Kidney epithelial cell (primary cell): ENCODE results near the gene IL7R. TPM values are rescaled to one million over a fixed set of nuclear protein-coding genes. Genes with fewer than 3 reads are reported as not detected.

Experiments used
- DNase-seq: peaks from one replicate; pipeline ENCODE4 v3.0.0-alpha.2; 2010; ENCODE audit warnings: low read depth
- H3K27me3 ChIP-seq: 2 replicates; pipeline ENCODE4 v1.6.0; 2011; ENCODE audit warnings: low read length; ENCODE audit not compliant: control insufficient read depth, insufficient read depth
- H3K36me3 ChIP-seq: 2 replicates; pipeline ENCODE4 v1.5.1; 2011; ENCODE audit warnings: low read length; ENCODE audit not compliant: control insufficient read depth, insufficient read depth
- H3K4me3 ChIP-seq: 2 replicates; pipeline ENCODE4 v1.5.1; 2011; ENCODE audit warnings: low read depth, mild to moderate bottlenecking, control low read depth, low read length
- CTCF ChIP-seq: IDR thresholded peaks from 2 replicates; pipeline ENCODE4 v1.5.1; 2011; ENCODE audit warnings: mild to moderate bottlenecking, moderate library complexity, low read length, control low read depth, inconsistent platforms; ENCODE audit not compliant: insufficient read depth, poor library complexity, severe bottlenecking
- total RNA-seq: library from RNA; depleted of rRNA; stranded (reverse); fragments of >200 nt; gene quantifications from 2 replicates; pipeline ENCODE4 v1.2.3, GENCODE V29; 2015

The IL7R gene
- total RNA-seq, 1 donor from 2014 or later, result 1.6 TPM

DNA sequence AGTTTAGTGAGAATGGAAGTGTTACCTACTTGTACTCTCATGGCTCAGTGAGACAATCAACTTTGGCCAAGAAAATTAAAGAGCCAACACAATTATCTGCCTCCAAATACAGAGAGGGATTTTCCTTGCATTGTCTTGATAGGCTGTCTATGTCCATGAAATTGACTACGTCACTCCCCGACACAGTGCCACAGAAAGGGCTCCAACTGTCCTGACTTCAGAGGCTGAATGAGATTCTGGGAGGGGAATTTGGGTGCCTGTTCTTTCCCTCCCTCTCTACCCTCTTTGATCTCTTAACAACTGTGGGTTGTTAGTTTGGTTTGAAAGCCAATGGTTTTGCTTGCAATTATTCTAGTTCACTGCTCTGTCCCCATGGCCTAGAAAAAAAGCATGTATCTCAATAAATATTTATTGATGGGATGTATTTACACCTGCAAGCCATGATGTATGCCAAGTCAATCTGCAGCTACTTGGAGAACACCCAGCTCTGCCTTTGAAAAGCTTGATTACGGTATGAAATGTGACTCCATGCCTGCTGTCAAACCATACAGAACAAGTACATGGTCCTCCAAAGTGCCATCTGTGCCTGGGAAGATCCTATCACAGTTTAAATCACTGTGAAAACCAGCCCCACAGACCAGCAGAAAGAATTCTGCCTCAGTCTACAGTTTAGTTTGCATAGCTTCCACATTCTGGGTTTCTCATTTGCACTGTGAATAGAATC is 44.4 kb downstream of the IL7R start:
- DNase-seq, result no peak
- Histone ChIP-seq H3K27me3 (no peaks in the 10 kb centered on the region), H3K4me3 (no peak overlapping the region), H3K36me3 (no peaks in the 10 kb centered on the region)
- TF ChIP-seq CTCF, result no peak

- Histone ChIP-seq H3K27me3 (no peaks in the 10 kb centered on the region), H3K36me3 (no peaks in the 10 kb centered on the region), H3K4me3 (no peak overlapping the region)
- no peak for TF ChIP-seq CTCF
- DNase-seq, result no peak
Measured at GRCh38 chr5:35902046-35902672, 45.5 kb downstream of the IL7R start.

GRCh38 chr5:35903631-35904203 is 47.0 kb downstream of the IL7R start:
- no peak overlapping the region for H3K4me3 ChIP-seq
- DNase-seq, result no peak
- no peak for TF ChIP-seq CTCF
- H3K36me3 ChIP-seq, result no peaks in the 10 kb centered on the region
- no peaks in the 10 kb centered on the region for H3K27me3 ChIP-seq

DNA sequence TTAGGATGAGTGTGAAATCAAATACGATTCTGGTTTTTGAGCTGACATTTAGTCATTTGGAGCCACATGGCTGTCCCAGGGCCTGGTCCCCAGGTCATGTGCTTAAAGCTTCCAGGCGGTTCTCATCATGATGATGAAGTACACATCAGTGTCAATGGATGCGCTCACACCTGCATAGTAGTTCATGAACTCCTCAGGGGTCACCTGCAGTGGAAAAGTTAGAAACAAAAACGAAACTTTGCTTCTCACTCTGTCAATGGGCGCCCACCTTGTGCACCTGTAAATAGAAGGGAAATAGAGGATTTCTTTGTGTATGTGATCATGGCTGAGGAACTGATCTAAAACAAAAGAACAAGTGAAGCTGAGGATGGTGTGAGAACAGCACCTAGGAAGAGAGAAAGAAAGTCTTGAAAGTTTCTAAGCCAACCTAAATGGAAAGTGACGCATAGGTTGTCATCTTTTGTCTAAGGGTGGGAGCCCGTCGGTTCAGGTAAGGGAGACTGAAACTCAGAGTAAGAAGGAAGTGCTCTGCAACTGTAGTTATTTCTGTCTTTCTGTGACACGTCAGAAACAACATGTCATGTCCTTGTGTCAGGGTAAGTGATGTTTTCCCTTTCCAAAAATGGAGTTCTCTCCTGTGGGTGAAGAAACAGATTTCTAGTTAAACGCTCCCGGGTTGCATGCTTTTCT is 47.9 kb downstream of the IL7R start:
- no peak for TF ChIP-seq CTCF
- Histone ChIP-seq H3K27me3 (no peaks in the 10 kb centered on the region), H3K36me3 (no peaks in the 10 kb centered on the region), H3K4me3 (no peak overlapping the region)
- no peak for DNase-seq

DNA sequence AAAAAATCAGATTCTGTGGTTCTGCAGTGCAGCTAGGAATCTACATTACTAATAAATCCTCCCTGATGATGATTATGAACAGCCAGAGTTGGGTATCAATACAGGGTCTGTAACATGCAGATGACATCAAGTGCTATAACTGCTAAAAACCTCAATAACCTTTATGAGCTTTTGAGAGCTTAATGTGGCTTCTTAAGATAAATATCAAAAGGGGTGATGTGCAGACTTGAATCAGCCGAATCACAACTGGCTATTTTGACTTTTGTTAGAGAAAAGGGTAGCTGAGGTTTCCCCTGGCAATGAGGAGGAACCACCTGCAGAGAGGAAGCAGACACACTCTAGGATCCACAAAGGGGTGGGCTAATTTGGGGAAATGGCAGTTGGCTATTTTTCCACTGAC is 51.5 kb downstream of the IL7R start:
- no peak overlapping the region for H3K4me3 ChIP-seq
- H3K27me3 ChIP-seq, result no peaks in the 10 kb centered on the region
- no peak for TF ChIP-seq CTCF
- no peaks in the 10 kb centered on the region for H3K36me3 ChIP-seq
- no peak for DNase-seq
